HepG2 (cell line): Measurements from ENCODE around the gene ACTR3. TPM values are rescaled to one million over a fixed set of nuclear protein-coding genes. Genes with fewer than 3 reads are reported as not detected.

ENCODE experiments used
- ATAC-seq: fragments of 200-7000 bp; cut with Tn5 transposase; 3 replicates; pipeline ENCODE4 v1.9.1; 2020; ENCODE audit warnings: mild to moderate bottlenecking, moderate library complexity
- BruUV-seq: library from RNA; stranded (reverse); fragments of 400-500 nt; replicated peaks from 2 replicates; lab custom pipeline; 2021; lab: Mats Ljungman, UMichigan
- CTCF ChIA-PET: fragments of 300-600 bp; formaldehyde crosslinking; extraction: SDS; loops from one replicate; lab custom pipeline; 2021; ENCODE audit warnings: low total read pairs, inconsistent platforms, low intra/inter-chr PET ratio; lab: Yijun Ruan, JAX
- POLR2A ChIA-PET: fragments of 350-600 bp; sonication (Branson Sonifier 250); formaldehyde crosslinking; loops from one replicate; lab custom pipeline; 2020; ENCODE audit warnings: antibody characterized with exemption, inconsistent platforms; lab: Yijun Ruan, JAX
- DNase-seq: peaks from one replicate; pipeline ENCODE4 v3.0.0-alpha.2; 2015; ENCODE audit warnings: low spot score
- FAIRE-seq: peaks from 3 replicates; lab custom pipeline; 2011; peaks lifted over from hg19 to GRCh38; lab: Jason Lieb, UNC
- H2AFZ ChIP-seq: one replicate; pipeline ENCODE4 v1.6.1; 2011; ENCODE audit warnings: low read length, inconsistent platforms
- H3K27ac ChIP-seq: fragments of 300-600 bp; 3 replicates; pipeline ENCODE4 v1.8.0; 2011; ENCODE audit warnings: mixed run types, mild to moderate bottlenecking, mixed read lengths, low read length, inconsistent platforms; ENCODE audit not compliant: insufficient read depth; ENCODE audit errors: extremely low read length
- H3K27me3 ChIP-seq, 2 experiments: fragments of 200-600 bp in 1 of 2; 2 replicates in 1 of 2; 3 replicates in 1 of 2; pipeline versions ENCODE4 v1.6.0 to v1.8.0; 2011; ENCODE audit warnings: low read length in 2 of 2, mild to moderate bottlenecking in 2 of 2, moderate library complexity in 2 of 2, inconsistent platforms in 1 of 2; ENCODE audit not compliant: insufficient read depth in 2 of 2, control insufficient read depth in 1 of 2
- H3K36me3 ChIP-seq, 2 experiments: fragments of 200-600 bp in 1 of 2; replicated peaks in 1 of 2; 2 replicates in 1 of 2; 3 replicates in 1 of 2; pipeline versions ENCODE4 v1.5.1 to v1.8.0; 2011; ENCODE audit warnings: low read length in 2 of 2, inconsistent platforms in 1 of 2; ENCODE audit not compliant: insufficient read depth in 2 of 2, control insufficient read depth in 1 of 2
- H3K4me1 ChIP-seq: 2 replicates; pipeline ENCODE4 v1.5.1; 2012; ENCODE audit warnings: low read length, inconsistent platforms; ENCODE audit not compliant: insufficient read depth
- H3K4me2 ChIP-seq: 2 replicates; pipeline ENCODE4 v1.6.0; 2011; ENCODE audit warnings: low read depth, low read length, inconsistent platforms
- H3K4me3 ChIP-seq, 3 experiments: fragments of 200-600 bp in 1 of 3; sonication (generic), shearing (Covaris generic) in 1 of 3; replicated peaks in 1 of 3; 2 replicates each; pipeline ENCODE4 v1.5.1; 2011 to 2016; ENCODE audit warnings: low read length in 3 of 3, inconsistent platforms in 2 of 3, low read depth in 2 of 3, mild to moderate bottlenecking in 2 of 3, control low read depth in 1 of 3, mixed read lengths in 1 of 3; ENCODE audit not compliant: insufficient read depth in 1 of 3
- H3K79me2 ChIP-seq: one replicate; pipeline ENCODE4 v1.6.1; 2011; ENCODE audit warnings: low read length, inconsistent platforms; ENCODE audit not compliant: insufficient read depth
- H3K9ac ChIP-seq: 2 replicates; pipeline ENCODE4 v1.6.0; 2011; ENCODE audit warnings: mild to moderate bottlenecking, low read depth, low read length, inconsistent platforms; ENCODE audit not compliant: insufficient read depth
- H3K9me3 ChIP-seq: 2 replicates; pipeline ENCODE4 v1.5.1; 2012; ENCODE audit warnings: mild to moderate bottlenecking, low read length
- H4K20me1 ChIP-seq: 2 replicates; pipeline ENCODE4 v1.6.0; 2011; ENCODE audit warnings: inconsistent platforms, mild to moderate bottlenecking, low read length, moderate library complexity; ENCODE audit not compliant: insufficient read depth
- AGO2 ChIP-seq: fragments of 200-400 bp; formaldehyde crosslinking; optimal IDR thresholded peaks from 2 replicates; pipeline ENCODE3; 2017; ENCODE audit warnings: mild to moderate bottlenecking, low read depth, low read length, moderate library complexity
- MIXL1 ChIP-seq: IDR thresholded peaks from 2 replicates; pipeline ENCODE4 v1.6.1; 2016
- SP5 ChIP-seq: IDR thresholded peaks from 2 replicates; pipeline ENCODE4 v1.6.1; 2016; ENCODE audit warnings: low read depth, borderline replicate concordance
- XBP1 ChIP-seq: sonication (generic); formaldehyde crosslinking; IDR thresholded peaks from 2 replicates; pipeline ENCODE4 v1.5.0; 2020; ENCODE audit warnings: missing genetic modification reagents
- WGBS: methylation state at CpG from one replicate; pipeline ENCODE4 v1.1.6; 2017; ENCODE audit warnings: low lambda C conversion rate; 5-methylcytosine and 5-hydroxymethylcytosine counted together
- in situ Hi-C: cut with HindIII; loops from 2 replicates; pipeline ENCODE4 v1.10.0; 2017; ENCODE audit warnings: low pct_unique_long_range_greater_than_20kb; ENCODE audit not compliant: extremely low pct_ligation_motif_present
- intact Hi-C: fragments of 100-400 bp; cut with micrococcal nuclease; formaldehyde crosslinking; loops from one replicate; pipeline ENCODE4 v1.10.0; 2022; ENCODE audit not compliant: unreplicated experiment
- polyA plus RNA-seq, 8 experiments: library from polyadenylated mRNA; depleted of rRNA in 3 of 8; stranded (reverse) in 7 of 8; unstranded in 1 of 8; fragments of >200 nt; fragmentation: Illumina TruSeq in 4 of 8; extraction: Trizol in 4 of 8; gene quantifications; 2 replicates each; pipeline versions ENCODE4 v1.2.1 to v1.2.3, GENCODE V29; 2011 to 2016; ENCODE audit warnings: low read depth in 4 of 8, missing spikeins in 1 of 8, mixed read lengths in 1 of 8; ENCODE audit not compliant: insufficient read depth in 1 of 8
- total RNA-seq, 5 experiments: library from RNA; depleted of rRNA; stranded (reverse); fragments of >200 nt; fragmentation: Illumina TruSeq; extraction: Trizol; gene quantifications; 2 replicates each; pipeline ENCODE4 v1.2.3, GENCODE V29; 2016; ENCODE audit warnings: low read depth in 1 of 5
- TF ChIP-seq, protein P1 (sequence below): IDR thresholded peaks from 2 replicates; pipeline ENCODE4 v1.6.1; 2016; ENCODE audit warnings: missing compliant biosample characterization, missing genetic modification reagents, borderline replicate concordance

ACTR3 gene
- total and polyA plus RNA-seq, 2 of the 13 experiments (the other 11 are each of a cell fraction or from before 2014, with no cell fraction given), result 123 to 225 TPM

GRCh38 chr2:113873867-113874266, 16.0 kb upstream of the ACTR3 start (continued):
- TF ChIP-seq MIXL1 (CRISPR knock-in tag) (no peak), SP5 (CRISPR knock-in tag) (no peak), XBP1 (CRISPR knock-in tag) (no peak)
- TF ChIP-seq, protein P1, sequence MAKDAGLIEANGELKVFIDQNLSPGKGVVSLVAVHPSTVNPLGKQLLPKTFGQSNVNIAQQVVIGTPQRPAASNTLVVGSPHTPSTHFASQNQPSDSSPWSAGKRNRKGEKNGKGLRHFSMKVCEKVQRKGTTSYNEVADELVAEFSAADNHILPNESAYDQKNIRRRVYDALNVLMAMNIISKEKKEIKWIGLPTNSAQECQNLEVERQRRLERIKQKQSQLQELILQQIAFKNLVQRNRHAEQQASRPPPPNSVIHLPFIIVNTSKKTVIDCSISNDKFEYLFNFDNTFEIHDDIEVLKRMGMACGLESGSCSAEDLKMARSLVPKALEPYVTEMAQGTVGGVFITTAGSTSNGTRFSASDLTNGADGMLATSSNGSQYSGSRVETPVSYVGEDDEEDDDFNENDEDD (CRISPR knock-in tag), result no peak
- TF ChIP-seq, all 625 proteins: peak for 0

- no peak for TF ChIP-seq AGO2
- Histone ChIP-seq H3K79me2 (no peaks in the 10 kb centered on the region), H3K9ac (no peak overlapping the region), H4K20me1 (no peaks in the 10 kb centered on the region), H3K27ac (no peak overlapping the region), H3K4me1 (peaks cover 34% of the 10 kb centered on the region), H2AFZ (no peak overlapping the region), H3K4me3 (no peak overlapping the region), H3K4me2 (no peak overlapping the region), H3K27me3 (no peaks in the 10 kb centered on the region), H3K36me3 (no peaks in the 10 kb centered on the region), H3K9me3 (no peaks in the 10 kb centered on the region)
- ChIA-PET POLR2A (no interaction called here), CTCF (no interaction called here)
- DNase-seq (no peak), ATAC-seq (no peak), FAIRE-seq (no peak)
- WGBS, result 63% methylated on average over 2 of the region's 2 CpGs
- in situ Hi-C loops, result no loop called here
- no TSS peak for BruUV-seq
- intact Hi-C loops, result no loop called here
Measured at GRCh38 chr2:113875135-113875534, 14.8 kb upstream of the ACTR3 start.
